Measurements from ENCODE around the gene CCNB1. TPM values are rescaled to one million over a fixed set of nuclear protein-coding genes. Genes with fewer than 3 reads are reported as not detected.
"Not testable (repeated sequence)": the region's sequence is repeated elsewhere in the genome, so short reads cannot be mapped to it uniquely, and the experiment has no call there.

The CCNB1 gene
- total RNA-seq, 1 donor from 2014 or later, result 29.6 TPM

DNA sequence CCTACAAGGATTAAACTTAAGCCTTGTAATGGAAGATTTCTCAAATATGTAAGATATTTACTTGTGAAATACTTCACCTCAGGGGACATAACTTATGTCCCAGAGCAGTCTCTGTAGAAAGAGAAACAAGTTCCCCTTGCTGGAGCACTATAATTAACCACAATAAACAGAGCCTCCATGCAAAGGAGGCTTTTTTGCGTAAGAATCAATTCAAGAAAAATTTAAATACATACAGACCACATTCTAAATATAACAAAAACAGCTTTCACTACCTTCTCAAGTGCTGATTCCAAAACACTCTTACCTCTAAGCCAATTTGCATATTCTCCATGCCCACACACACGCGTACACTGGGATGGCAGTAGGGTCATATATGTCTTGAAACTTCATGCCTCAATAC, 30.7 kb upstream of the CCNB1 start:
- H3K27ac Mint-ChIP-seq (ENCODE audit: unreplicated experiment), result no peak overlapping the region

DNA sequence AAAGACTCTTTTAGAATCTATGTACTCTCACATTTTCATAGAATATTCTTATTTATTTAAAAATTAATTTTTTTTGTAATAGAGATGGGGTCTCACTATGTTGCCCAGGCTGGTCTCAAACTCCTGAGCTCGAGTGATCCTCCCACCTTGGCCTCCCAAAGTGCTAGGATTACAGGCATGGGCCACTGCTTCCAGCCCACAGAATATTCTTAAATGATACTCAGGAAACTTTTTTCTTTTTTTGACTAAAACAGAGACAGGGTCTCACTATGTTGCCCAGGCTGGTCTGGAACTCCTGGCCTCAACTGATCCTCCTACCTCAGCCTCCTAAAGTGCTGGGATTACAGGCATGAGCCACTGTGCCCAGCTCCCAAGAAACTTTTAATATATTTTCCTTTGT, 29.7 kb upstream of the CCNB1 start:
- not testable (repeated sequence) for H3K4me3 Mint-ChIP-seq (ENCODE audit: unreplicated experiment); DNase-seq; H3K9me3 Mint-ChIP-seq (ENCODE audit: unreplicated experiment); H3K36me3 Mint-ChIP-seq (ENCODE audit: unreplicated experiment); H3K4me1 Mint-ChIP-seq (ENCODE audit: low read depth, unreplicated experiment); H3K27ac Mint-ChIP-seq (ENCODE audit: unreplicated experiment); H3K27me3 Mint-ChIP-seq (ENCODE audit: unreplicated experiment)

More for the DNA sequence above, 30.7 kb upstream of the CCNB1 start:
- Mint-ChIP-seq H3K4me1 (ENCODE audit: low read depth, unreplicated experiment) (no peaks in the 10 kb centered on the region), H3K4me3 (ENCODE audit: unreplicated experiment) (no peak overlapping the region), H3K36me3 (ENCODE audit: unreplicated experiment) (peaks cover 9% of the 10 kb centered on the region), H3K27me3 (ENCODE audit: unreplicated experiment) (no peaks in the 10 kb centered on the region), H3K9me3 (ENCODE audit: unreplicated experiment) (peaks cover 4% of the 10 kb centered on the region)
- DNase-seq, result no peak
- TF ChIP-seq, protein P1, sequence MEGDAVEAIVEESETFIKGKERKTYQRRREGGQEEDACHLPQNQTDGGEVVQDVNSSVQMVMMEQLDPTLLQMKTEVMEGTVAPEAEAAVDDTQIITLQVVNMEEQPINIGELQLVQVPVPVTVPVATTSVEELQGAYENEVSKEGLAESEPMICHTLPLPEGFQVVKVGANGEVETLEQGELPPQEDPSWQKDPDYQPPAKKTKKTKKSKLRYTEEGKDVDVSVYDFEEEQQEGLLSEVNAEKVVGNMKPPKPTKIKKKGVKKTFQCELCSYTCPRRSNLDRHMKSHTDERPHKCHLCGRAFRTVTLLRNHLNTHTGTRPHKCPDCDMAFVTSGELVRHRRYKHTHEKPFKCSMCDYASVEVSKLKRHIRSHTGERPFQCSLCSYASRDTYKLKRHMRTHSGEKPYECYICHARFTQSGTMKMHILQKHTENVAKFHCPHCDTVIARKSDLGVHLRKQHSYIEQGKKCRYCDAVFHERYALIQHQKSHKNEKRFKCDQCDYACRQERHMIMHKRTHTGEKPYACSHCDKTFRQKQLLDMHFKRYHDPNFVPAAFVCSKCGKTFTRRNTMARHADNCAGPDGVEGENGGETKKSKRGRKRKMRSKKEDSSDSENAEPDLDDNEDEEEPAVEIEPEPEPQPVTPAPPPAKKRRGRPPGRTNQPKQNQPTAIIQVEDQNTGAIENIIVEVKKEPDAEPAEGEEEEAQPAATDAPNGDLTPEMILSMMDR (IDR thresholded peaks at IDR 0.05; ENCODE audit: partially characterized antibody, unreplicated experiment), result no peak

DNA sequence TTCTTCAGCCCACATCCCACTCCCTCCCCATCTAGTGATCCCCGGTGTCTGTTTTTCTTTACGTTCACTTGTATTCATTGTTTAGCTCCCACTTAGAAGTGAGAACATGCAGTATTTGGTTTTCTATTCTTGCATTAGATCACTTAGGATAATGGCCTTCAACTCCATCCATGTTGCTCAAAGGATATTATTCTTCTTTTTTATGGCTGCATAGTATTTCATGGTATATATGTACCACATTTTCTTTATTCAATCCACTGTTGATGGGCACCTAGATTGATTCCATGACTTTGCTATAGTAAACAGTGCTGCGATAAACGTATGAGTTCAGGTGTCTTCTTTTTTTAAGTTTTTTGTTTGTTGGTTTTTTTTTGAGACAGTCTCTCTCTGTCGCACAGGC, 29.1 kb upstream of the CCNB1 start:
- Mint-ChIP-seq H3K27ac (ENCODE audit: unreplicated experiment) (no peak overlapping the region), H3K27me3 (ENCODE audit: unreplicated experiment) (no peaks in the 10 kb centered on the region), H3K4me1 (ENCODE audit: low read depth, unreplicated experiment) (no peaks in the 10 kb centered on the region), H3K4me3 (ENCODE audit: unreplicated experiment) (no peak overlapping the region), H3K9me3 (ENCODE audit: unreplicated experiment) (peaks cover 5% of the 10 kb centered on the region), H3K36me3 (ENCODE audit: unreplicated experiment) (peaks cover 9% of the 10 kb centered on the region)
- TF ChIP-seq, protein P1 (IDR thresholded peaks at IDR 0.05; ENCODE audit: partially characterized antibody, unreplicated experiment), result no peak
- no peak for DNase-seq

DNA sequence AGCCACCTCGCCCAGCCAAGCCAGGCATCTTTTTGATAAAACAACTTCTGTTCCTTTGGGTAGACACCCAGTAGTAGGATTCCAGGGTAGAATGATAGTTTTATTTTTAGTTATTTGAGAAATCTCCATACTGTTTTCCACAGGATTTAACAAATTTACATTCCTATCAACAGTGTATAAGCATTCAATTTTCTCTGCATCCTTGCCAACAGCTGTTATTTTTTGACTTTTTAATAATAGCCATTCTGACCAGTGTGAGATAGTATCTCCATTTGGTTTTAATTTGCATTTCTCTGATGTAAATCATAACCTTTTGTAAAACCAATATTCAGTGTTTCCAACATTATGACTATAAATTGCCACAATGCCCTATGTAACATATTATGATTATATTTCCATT, 28.2 kb upstream of the CCNB1 start:
- Mint-ChIP-seq H3K9me3 (ENCODE audit: unreplicated experiment) (peaks cover 5% of the 10 kb centered on the region), H3K27me3 (ENCODE audit: unreplicated experiment) (no peaks in the 10 kb centered on the region), H3K36me3 (ENCODE audit: unreplicated experiment) (peaks cover 9% of the 10 kb centered on the region), H3K27ac (ENCODE audit: unreplicated experiment) (no peak overlapping the region), H3K4me1 (ENCODE audit: low read depth, unreplicated experiment) (no peaks in the 10 kb centered on the region), H3K4me3 (ENCODE audit: unreplicated experiment) (no peak overlapping the region)
- no peak for DNase-seq
- TF ChIP-seq, protein P1 (IDR thresholded peaks at IDR 0.05; ENCODE audit: partially characterized antibody, unreplicated experiment), result no peak

DNA sequence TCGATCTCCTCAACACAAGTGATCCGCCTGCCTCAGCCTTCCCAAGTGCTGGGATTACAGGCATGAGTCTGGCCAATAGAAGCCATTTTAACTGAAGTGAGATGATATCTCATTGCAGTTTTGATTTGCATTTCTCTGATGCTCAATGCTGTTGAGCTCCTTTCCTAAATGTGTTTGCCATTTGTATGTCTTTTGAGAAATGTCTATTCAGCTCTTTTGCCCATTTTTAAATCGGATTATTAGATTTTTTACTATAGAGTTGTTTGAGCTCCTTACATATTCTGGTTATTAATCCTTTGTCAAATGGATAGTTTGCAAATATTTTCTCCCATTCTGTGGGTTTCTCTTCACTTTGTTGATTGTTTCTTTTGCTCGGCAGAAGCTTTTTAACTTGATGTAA, 26.7 kb upstream of the CCNB1 start:
- H3K27ac Mint-ChIP-seq (ENCODE audit: unreplicated experiment); H3K27me3 Mint-ChIP-seq (ENCODE audit: unreplicated experiment); H3K4me1 Mint-ChIP-seq (ENCODE audit: low read depth, unreplicated experiment); H3K36me3 Mint-ChIP-seq (ENCODE audit: unreplicated experiment); H3K4me3 Mint-ChIP-seq (ENCODE audit: unreplicated experiment); H3K9me3 Mint-ChIP-seq (ENCODE audit: unreplicated experiment); DNase-seq: not testable (repeated sequence)

DNA sequence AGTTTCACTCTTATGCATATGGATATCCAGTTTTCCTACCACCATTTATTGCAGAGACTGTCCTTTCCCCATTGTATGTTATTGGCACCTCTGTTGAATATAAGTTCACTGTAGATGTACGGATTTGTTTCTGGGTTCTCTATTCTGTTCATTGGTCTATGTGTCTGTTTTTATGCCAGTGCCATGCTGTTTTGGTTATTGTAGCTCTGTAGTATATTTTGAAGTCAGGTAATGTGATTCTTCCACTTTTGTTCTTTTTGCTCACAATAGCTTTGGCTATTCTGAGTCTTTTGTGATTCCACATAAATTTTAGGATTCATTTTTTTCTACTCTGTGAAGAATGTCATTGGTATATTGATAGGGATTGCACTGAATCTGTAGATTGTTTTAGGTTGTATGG, 26.1 kb upstream of the CCNB1 start:
- Mint-ChIP-seq H3K4me3 (ENCODE audit: unreplicated experiment) (no peak overlapping the region), H3K4me1 (ENCODE audit: low read depth, unreplicated experiment) (no peaks in the 10 kb centered on the region), H3K27ac (ENCODE audit: unreplicated experiment) (no peak overlapping the region), H3K27me3 (ENCODE audit: unreplicated experiment) (no peaks in the 10 kb centered on the region), H3K9me3 (ENCODE audit: unreplicated experiment) (peaks cover 5% of the 10 kb centered on the region), H3K36me3 (ENCODE audit: unreplicated experiment) (peaks cover 9% of the 10 kb centered on the region)
- TF ChIP-seq, protein P1 (IDR thresholded peaks at IDR 0.05; ENCODE audit: partially characterized antibody, unreplicated experiment), result no peak
- DNase-seq, result no peak

DNA sequence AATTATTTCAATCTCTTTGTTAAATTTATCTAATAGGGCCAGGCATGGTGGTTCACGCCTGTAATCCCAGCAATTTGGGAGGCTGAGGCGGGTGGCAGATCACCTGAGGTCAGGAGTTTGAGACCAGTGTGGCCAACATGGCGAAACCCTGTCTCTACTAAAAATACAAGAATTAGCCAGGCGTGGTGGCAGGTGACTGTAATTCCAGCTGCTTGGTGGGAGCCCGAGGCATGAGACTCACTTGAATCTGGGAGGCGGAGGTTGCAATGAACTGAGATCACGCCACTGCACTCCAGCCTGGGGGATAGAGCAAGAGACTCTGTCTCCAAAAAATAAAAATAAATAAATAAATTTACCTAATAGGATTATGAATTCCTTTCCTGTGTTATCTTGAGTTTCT, 18.4 kb upstream of the CCNB1 start:
- not testable (repeated sequence) for DNase-seq; H3K27me3 Mint-ChIP-seq (ENCODE audit: unreplicated experiment); H3K27ac Mint-ChIP-seq (ENCODE audit: unreplicated experiment); H3K36me3 Mint-ChIP-seq (ENCODE audit: unreplicated experiment); H3K4me1 Mint-ChIP-seq (ENCODE audit: low read depth, unreplicated experiment); H3K9me3 Mint-ChIP-seq (ENCODE audit: unreplicated experiment); H3K4me3 Mint-ChIP-seq (ENCODE audit: unreplicated experiment)

Data from glutamatergic neuron (in vitro differentiated cells).